Lung (tissue), 12 donors: ENCODE results near the gene TBR1. TPM values are rescaled to one million over a fixed set of nuclear protein-coding genes. Genes with fewer than 3 reads are reported as not detected.

Experiments
- ATAC-seq: fragments of 200-7000 bp; cut with Tn5 transposase; one replicate; pipeline ENCODE4 v1.9.1; 2020; ENCODE audit warnings: moderate number of reproducible peaks; ENCODE audit not compliant: insufficient read depth, low FRiP score
- DNase-seq, 3 donors: peaks; one replicate each; pipeline ENCODE4 v3.0.0-alpha.2; 2013 to 2017
- H3K27ac ChIP-seq, 2 donors: one replicate each; pipeline ENCODE4 v1.5.1; 2013; ENCODE audit warnings: mild to moderate bottlenecking in 2 of 2, moderate library complexity in 2 of 2, control low read depth in 1 of 2, inconsistent platforms in 1 of 2, low read depth in 1 of 2, low read length in 1 of 2
- H3K27me3 ChIP-seq, 3 donors: one replicate each; pipeline ENCODE4 v1.5.1; 2013; ENCODE audit warnings: low read length in 2 of 3; ENCODE audit not compliant: control insufficient read depth in 3 of 3, insufficient read depth in 3 of 3
- H3K36me3 ChIP-seq, 4 donors: one replicate each; pipeline ENCODE4 v1.5.1; 2013; ENCODE audit warnings: low read length in 4 of 4, mild to moderate bottlenecking in 1 of 4, moderate library complexity in 1 of 4; ENCODE audit not compliant: control insufficient read depth in 4 of 4, insufficient read depth in 4 of 4
- H3K4me1 ChIP-seq, 5 donors: one replicate each; pipeline ENCODE4 v1.5.1; 2013; ENCODE audit warnings: low read length in 5 of 5, mild to moderate bottlenecking in 2 of 5, moderate library complexity in 1 of 5; ENCODE audit not compliant: control insufficient read depth in 5 of 5, insufficient read depth in 5 of 5
- H3K4me3 ChIP-seq: one replicate; pipeline ENCODE4 v1.5.1; 2013; ENCODE audit warnings: mild to moderate bottlenecking, control low read depth, moderate library complexity
- H3K9ac ChIP-seq, 2 donors: one replicate each; pipeline ENCODE4 v1.5.1; 2013; ENCODE audit warnings: low read length in 2 of 2, control low read depth in 1 of 2; ENCODE audit not compliant: insufficient read depth in 1 of 2
- H3K9me3 ChIP-seq, 4 donors: one replicate each; pipeline ENCODE4 v1.5.1; 2013; ENCODE audit warnings: low read length in 3 of 4, mild to moderate bottlenecking in 1 of 4, moderate library complexity in 1 of 4; ENCODE audit not compliant: control insufficient read depth in 4 of 4, insufficient read depth in 3 of 4
- WGBS, 2 donors: extraction: QIAGEN DNeasy Blood & Tissue Kit; methylation state at CpG; one replicate each; pipeline ENCODE4 v1.1.7; 2013; 5-methylcytosine and 5-hydroxymethylcytosine counted together
- polyA plus RNA-seq, 2 donors: library from polyadenylated mRNA; stranded (reverse); fragments of 200-250 nt; gene quantifications; one replicate each; pipeline ENCODE4 v1.2.1, GENCODE V29; 2013
- total RNA-seq, 2 donors: library from RNA; depleted of rRNA in 1 of 2; stranded (reverse); fragments of >200 nt in 1 of 2; gene quantifications; one replicate each; pipeline ENCODE4 v1.2.1, GENCODE V29; 2014 to 2021
- TF ChIP-seq, protein P1 (sequence below): IDR thresholded peaks from 2 replicates; pipeline ENCODE4 v1.5.1; 2012; ENCODE audit warnings: mild to moderate bottlenecking; ENCODE audit errors: control extremely low read depth, extremely low read depth
- donor health status: control.
- donor health status: control.
- donor health status: Bipolar disorder and iron deficiency.
- donor health status: healthy.
- donor health status: DM: yes; HTN: yes; CAD: no.

Gene TBR1
- total and polyA plus RNA-seq, 4 donors, result 0.01 to 0.02 TPM; not detected in 2

DNA sequence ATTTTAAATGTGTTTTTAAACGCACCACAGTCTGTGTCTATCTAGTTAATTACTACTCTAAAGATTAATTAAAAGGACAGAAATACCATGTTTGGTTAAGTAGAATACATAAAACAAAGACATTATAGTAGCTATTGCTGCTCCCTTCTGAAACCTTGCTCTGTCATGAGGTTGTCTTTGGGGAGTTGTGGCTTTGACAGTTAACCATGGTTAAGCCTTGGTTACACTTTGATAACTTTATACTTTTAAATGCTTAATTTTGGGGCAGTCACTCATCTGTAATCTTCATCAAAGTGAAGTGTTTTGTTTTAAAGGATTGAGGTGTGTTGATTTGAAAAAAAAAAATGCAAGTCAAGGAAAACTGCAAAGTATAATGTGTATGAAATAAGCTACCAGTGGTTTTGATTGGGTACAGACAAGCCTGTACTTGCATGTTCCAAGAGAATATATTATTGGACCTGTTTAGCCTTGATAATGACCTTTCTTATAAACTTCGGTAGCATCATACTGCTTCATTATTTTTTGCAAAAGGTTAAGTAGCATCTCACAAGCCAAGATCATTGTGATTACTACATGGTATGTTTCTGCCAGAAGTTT lies 29.8 kb upstream of the TBR1 start:
- Histone ChIP-seq H3K4me1 (no peaks in the 10 kb centered on the region), H3K27ac (no peak overlapping the region), H3K9me3 (no peaks in the 10 kb centered on the region), H3K27me3 (no peaks in the 10 kb centered on the region), H3K9ac (no peak overlapping the region), H3K4me3 (no peak overlapping the region), H3K36me3 (peaks cover 0 to 2% (median 0%) of the 10 kb centered on the region in 4 donors)
- DNase-seq (no peak), ATAC-seq (no peak)
- 95 to 98% methylated on average over 2 of the region's 2 CpGs for WGBS, 2 donors
- TF ChIP-seq, protein P1, sequence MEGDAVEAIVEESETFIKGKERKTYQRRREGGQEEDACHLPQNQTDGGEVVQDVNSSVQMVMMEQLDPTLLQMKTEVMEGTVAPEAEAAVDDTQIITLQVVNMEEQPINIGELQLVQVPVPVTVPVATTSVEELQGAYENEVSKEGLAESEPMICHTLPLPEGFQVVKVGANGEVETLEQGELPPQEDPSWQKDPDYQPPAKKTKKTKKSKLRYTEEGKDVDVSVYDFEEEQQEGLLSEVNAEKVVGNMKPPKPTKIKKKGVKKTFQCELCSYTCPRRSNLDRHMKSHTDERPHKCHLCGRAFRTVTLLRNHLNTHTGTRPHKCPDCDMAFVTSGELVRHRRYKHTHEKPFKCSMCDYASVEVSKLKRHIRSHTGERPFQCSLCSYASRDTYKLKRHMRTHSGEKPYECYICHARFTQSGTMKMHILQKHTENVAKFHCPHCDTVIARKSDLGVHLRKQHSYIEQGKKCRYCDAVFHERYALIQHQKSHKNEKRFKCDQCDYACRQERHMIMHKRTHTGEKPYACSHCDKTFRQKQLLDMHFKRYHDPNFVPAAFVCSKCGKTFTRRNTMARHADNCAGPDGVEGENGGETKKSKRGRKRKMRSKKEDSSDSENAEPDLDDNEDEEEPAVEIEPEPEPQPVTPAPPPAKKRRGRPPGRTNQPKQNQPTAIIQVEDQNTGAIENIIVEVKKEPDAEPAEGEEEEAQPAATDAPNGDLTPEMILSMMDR, result no peak

DNA sequence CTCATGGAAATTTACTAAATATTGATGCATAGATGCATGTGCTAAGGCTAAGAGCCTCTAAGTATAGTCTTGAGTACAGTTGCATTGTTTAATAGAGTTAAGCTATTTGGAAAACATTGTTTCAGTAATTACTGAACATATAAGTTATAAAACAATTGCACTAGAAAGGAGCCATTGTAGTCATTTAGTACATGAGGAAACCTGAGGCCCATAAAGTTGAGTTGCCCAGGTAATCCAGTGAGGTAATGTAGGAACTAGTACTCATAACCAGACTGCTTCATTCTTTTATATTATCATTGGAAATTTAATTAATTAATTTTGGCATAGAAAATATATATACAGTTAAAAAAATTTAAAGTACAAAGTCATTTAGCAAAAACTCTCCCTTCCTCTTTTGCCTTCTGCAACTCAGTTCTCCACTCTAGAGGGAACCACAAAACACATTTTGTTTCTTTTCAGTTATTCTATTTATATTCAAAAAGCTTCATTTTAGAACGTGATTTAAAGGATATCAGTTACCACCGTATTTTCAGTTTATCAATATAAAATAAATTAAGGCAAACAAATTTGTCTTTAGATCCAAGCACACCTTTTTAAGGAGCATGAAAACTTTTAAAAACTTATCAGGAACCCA lies 27.8 kb upstream of the TBR1 start:
- 41 to 75% methylated on average over 2 of the region's 2 CpGs for WGBS, 2 donors
- DNase-seq, result no peak
- Histone ChIP-seq H3K36me3 (peaks cover 0 to 10% (median 1%) of the 10 kb centered on the region in 4 donors), H3K9me3 (no peaks in the 10 kb centered on the region), H3K9ac (no peak overlapping the region), H3K27me3 (no peaks in the 10 kb centered on the region), H3K4me3 (no peak overlapping the region), H3K4me1 (no peaks in the 10 kb centered on the region), H3K27ac (no peak overlapping the region)
- no peak for ATAC-seq
- TF ChIP-seq, protein P1, result no peak

DNA sequence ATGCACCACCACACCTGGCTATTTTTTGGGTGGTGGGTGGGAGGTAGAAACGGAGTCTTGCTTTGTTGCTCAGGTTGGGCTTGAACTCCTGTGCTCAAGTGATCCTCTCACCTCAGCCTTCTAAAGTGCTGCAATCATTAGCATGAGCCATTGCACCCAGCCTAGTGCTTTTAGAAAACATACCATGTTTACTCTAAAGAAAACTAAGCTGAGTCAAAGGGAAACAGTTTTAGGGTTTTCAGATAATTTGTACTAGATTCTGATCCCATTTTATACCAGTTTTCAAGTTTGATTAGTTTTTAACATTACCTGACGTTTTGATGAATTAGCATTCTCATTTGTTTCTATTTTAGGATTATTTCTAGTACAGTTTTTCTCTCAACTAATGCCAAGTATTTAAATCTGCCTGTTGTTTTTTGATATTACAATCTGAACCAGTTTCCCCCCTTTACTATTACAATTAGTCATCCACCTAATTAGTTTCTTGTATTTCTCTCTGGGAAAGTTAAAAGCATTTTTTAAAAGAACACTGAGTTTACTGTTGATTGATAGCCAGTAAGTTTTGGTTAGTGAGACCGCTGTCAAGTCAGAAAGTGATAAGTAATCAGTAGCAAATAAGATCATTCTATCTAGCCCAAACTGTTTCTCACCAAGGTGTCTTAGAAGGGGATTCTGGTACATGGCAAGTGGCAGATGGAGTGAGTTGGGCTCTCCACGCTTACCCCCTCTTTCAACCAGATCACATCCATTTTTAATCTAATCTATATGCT lies 24.2 kb upstream of the TBR1 start:
- no peaks in the 10 kb centered on the region for H3K27me3 ChIP-seq
- no peak overlapping the region for H3K9ac ChIP-seq
- no peak overlapping the region for H3K4me3 ChIP-seq
- no peaks in the 10 kb centered on the region for H3K9me3 ChIP-seq
- H3K27ac ChIP-seq, result no peak overlapping the region
- WGBS, 2 donors, result 94 to 97% methylated on average over 4 of the region's 4 CpGs
- no peak for ATAC-seq
- TF ChIP-seq, protein P1, result no peak
- no peaks in the 10 kb centered on the region for H3K4me1 ChIP-seq
- peaks cover 7 to 14% (median 12%) of the 10 kb centered on the region in 4 donors for H3K36me3 ChIP-seq
- DNase-seq, result no peak
